BLaER1 treated with 17β-estradiol and CSF1 and Interleukin-3, amounts not matched to agents 10 nM and 100 nM (cell line): ENCODE data around the gene C1orf210.

ENCODE experiments used
- H3K27ac ChIP-seq, 11 experiments: shearing (Covaris generic); formaldehyde crosslinking; 2 replicates each; pipeline ENCODE4 v1.8.1; 2022
- H3K27me3 ChIP-seq, 11 experiments: shearing (Covaris generic); formaldehyde crosslinking; 2 replicates each; pipeline ENCODE4 v1.8.1; 2022
- H3K36me3 ChIP-seq, 11 experiments: shearing (Covaris generic); formaldehyde crosslinking; 2 replicates each; pipeline ENCODE4 v1.8.1; 2022
- H3K4me1 ChIP-seq, 10 experiments: shearing (Covaris generic); formaldehyde crosslinking; 2 replicates each; pipeline ENCODE4 v1.8.1; 2022
- H3K4me2 ChIP-seq, 11 experiments: shearing (Covaris generic); formaldehyde crosslinking; 2 replicates each; pipeline ENCODE4 v1.8.1; 2022
- H3K4me3 ChIP-seq, 10 experiments: shearing (Covaris generic); formaldehyde crosslinking; 2 replicates each; pipeline ENCODE4 v1.8.1; 2022
- H3K9ac ChIP-seq, 11 experiments: shearing (Covaris generic); formaldehyde crosslinking; 2 replicates each; pipeline ENCODE4 v1.8.1; 2022
- H3K9me3 ChIP-seq, 11 experiments: shearing (Covaris generic); formaldehyde crosslinking; replicated peaks in 1 of 11; 2 replicates each; pipeline ENCODE4 v1.8.1; 2022
- H4K20me1 ChIP-seq, 11 experiments: shearing (Covaris generic); formaldehyde crosslinking; 2 replicates each; pipeline ENCODE4 v1.8.1; 2022
- Cebpa-rat ChIP-seq, 11 experiments: shearing (Covaris generic); IDR thresholded peaks; 2 replicates each; pipeline ENCODE4 v1.8.1; 2022

Gene C1orf210

DNA sequence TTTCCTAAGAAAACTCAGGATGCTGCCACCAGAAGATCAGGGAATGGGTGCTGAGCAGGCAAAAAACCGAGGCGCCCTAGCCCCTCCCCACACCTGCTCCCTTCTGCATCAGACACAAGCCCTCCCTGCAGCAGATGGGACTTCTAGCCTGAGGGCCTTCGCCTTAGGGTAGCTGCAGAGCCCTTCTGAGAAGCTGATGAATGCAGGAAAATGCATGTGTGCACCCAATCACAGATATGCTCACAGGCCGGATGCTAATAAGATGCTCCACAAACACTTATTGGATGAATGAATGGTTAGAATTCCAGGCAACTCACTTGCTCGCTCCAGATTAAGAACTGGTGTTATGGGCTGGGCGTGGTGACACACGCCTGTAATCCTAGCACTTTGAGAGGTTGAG lies 6.8 kb upstream of the C1orf210 start:
- Histone ChIP-seq H3K36me3 (no peaks in the 10 kb centered on the region), H3K27me3 (no peaks in the 10 kb centered on the region), H3K4me1 (peaks cover 8 to 41% (median 22%) of the 10 kb centered on the region in 10 experiments; a peak in 19 of 20 replicates), H3K4me2 (peak overlapping the region in 5 of 11 experiments; percentile 4 to 32 (median 13); a peak in 4 of 22 replicates), H3K27ac (no peak overlapping the region), H3K9me3 (no peaks in the 10 kb centered on the region), H4K20me1 (no peaks in the 10 kb centered on the region), H3K4me3 (no peak overlapping the region), H3K9ac (no peak overlapping the region)
- no peak for TF ChIP-seq Cebpa-rat (IDR thresholded peaks at IDR 0.05)

GRCh38 chr1:43288785-43289706 lies 3.7 kb upstream of the C1orf210 start:
- no peaks in the 10 kb centered on the region for H3K27me3 ChIP-seq
- H3K9ac ChIP-seq, result no peak overlapping the region
- H3K4me2 ChIP-seq, result no peak overlapping the region
- no peaks in the 10 kb centered on the region for H4K20me1 ChIP-seq
- no peak for TF ChIP-seq Cebpa-rat (IDR thresholded peaks at IDR 0.05)
- H3K27ac ChIP-seq, result no peak overlapping the region
- H3K9me3 ChIP-seq, result no peaks in the 10 kb centered on the region
- no peak overlapping the region for H3K4me3 ChIP-seq
- peaks cover 8 to 23% (median 17%) of the 10 kb centered on the region in 10 experiments; a peak in 19 of 20 replicates for H3K4me1 ChIP-seq
- H3K36me3 ChIP-seq, result no peaks in the 10 kb centered on the region

- H3K4me3 ChIP-seq, result no peak overlapping the region
- no peak overlapping the region for H3K9ac ChIP-seq
- H3K4me2 ChIP-seq, result no peak overlapping the region
- no peaks in the 10 kb centered on the region for H3K36me3 ChIP-seq
- H3K4me1 ChIP-seq, result peaks cover 8 to 23% (median 13%) of the 10 kb centered on the region in 10 experiments; a peak in 18 of 20 replicates
- H3K27ac ChIP-seq, result no peak overlapping the region
- TF ChIP-seq Cebpa-rat (IDR thresholded peaks at IDR 0.05), result no peak
- H3K9me3 ChIP-seq, result no peaks in the 10 kb centered on the region
- H3K27me3 ChIP-seq, result no peaks in the 10 kb centered on the region
- no peaks in the 10 kb centered on the region for H4K20me1 ChIP-seq
These were observed 2.8 kb upstream of the C1orf210 start for GRCh38 chr1:43288058-43288784.

GRCh38 chr1:43286533-43286932 lies 1.2 kb upstream of the C1orf210 start:
- H3K27me3 ChIP-seq, result no peaks in the 10 kb centered on the region
- TF ChIP-seq Cebpa-rat (IDR thresholded peaks at IDR 0.05), result peak in 2 of 11 experiments; percentile 5 to 55; a peak in 2 of 22 replicates

GRCh38 chr1:43286115-43286514 lies 734 bp upstream of the C1orf210 start:
- no peaks in the 10 kb centered on the region for H4K20me1 ChIP-seq
- no peak for TF ChIP-seq Cebpa-rat (IDR thresholded peaks at IDR 0.05)
- H3K27me3 ChIP-seq, result no peaks in the 10 kb centered on the region
- H3K9ac ChIP-seq, result no peak overlapping the region
- H3K9me3 ChIP-seq, result no peaks in the 10 kb centered on the region
- H3K27ac ChIP-seq, result no peak overlapping the region
- H3K4me2 ChIP-seq, result 0 out of 22 replicates have a peak overlapping the region, but pooled peaks of 1 of the 11 experiments have one; percentile 12
- peaks cover 0 to 11% (median 6%) of the 10 kb centered on the region in 10 experiments; a peak in 10 of 20 replicates for H3K4me1 ChIP-seq
- no peaks in the 10 kb centered on the region for H3K36me3 ChIP-seq
- H3K4me3 ChIP-seq, result no peak overlapping the region

More at GRCh38 chr1:43286533-43286932, 1.2 kb upstream of the C1orf210 start:
- Histone ChIP-seq H3K27ac (no peak overlapping the region), H3K4me2 (0 out of 22 replicates have a peak overlapping the region, but pooled peaks of 2 of the 11 experiments have one; percentile 7 to 12), H3K9me3 (no peaks in the 10 kb centered on the region), H4K20me1 (no peaks in the 10 kb centered on the region), H3K4me1 (peaks cover 0 to 11% (median 6%) of the 10 kb centered on the region in 10 experiments; a peak in 10 of 20 replicates), H3K36me3 (no peaks in the 10 kb centered on the region), H3K4me3 (no peak overlapping the region), H3K9ac (no peak overlapping the region)

- Histone ChIP-seq H3K27ac (no peak overlapping the region), H3K9me3 (no peaks in the 10 kb centered on the region), H3K4me1 (peaks cover 0 to 11% (median 6%) of the 10 kb centered on the region in 10 experiments; a peak in 10 of 20 replicates), H3K4me2 (peak overlapping the region in 3 of 11 experiments; percentile 8 to 15 (median 10); a peak in 1 of 22 replicates), H3K9ac (no peak overlapping the region), H3K27me3 (no peaks in the 10 kb centered on the region), H3K4me3 (no peak overlapping the region), H3K36me3 (no peaks in the 10 kb centered on the region), H4K20me1 (no peaks in the 10 kb centered on the region)
- no peak for TF ChIP-seq Cebpa-rat (IDR thresholded peaks at IDR 0.05)
These were observed 753 bp downstream of the C1orf210 start for GRCh38 chr1:43284546-43285110.

DNA sequence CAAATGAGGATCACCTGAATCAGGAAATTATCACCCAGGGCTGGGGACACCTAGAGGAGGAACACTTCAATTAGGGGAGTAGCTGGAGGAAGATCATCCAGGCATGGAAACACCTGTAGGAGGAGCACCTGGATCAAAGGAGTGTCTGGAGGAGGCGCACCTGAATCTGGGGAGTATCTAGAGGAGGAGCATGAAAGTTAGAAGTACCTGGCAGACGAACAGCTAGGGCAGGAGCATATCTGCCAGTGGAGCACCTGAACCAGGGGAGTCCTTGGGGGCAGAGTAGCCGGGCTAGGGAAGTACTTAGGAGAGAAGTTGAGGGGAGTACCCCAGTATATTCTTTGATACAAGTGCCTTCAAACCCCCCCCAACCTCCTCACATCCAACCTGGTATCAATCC lies 1.3 kb downstream of the C1orf210 start:
- H3K27ac ChIP-seq, result no peak overlapping the region
- no peaks in the 10 kb centered on the region for H3K27me3 ChIP-seq
- H3K4me2 ChIP-seq, result no peak overlapping the region
- peaks cover 0 to 11% (median 6%) of the 10 kb centered on the region in 10 experiments; a peak in 10 of 20 replicates for H3K4me1 ChIP-seq
- H3K4me3 ChIP-seq, result no peak overlapping the region
- no peaks in the 10 kb centered on the region for H3K36me3 ChIP-seq
- H4K20me1 ChIP-seq, result no peaks in the 10 kb centered on the region
- no peak overlapping the region for H3K9ac ChIP-seq
- no peak for TF ChIP-seq Cebpa-rat (IDR thresholded peaks at IDR 0.05)
- H3K9me3 ChIP-seq, result no peaks in the 10 kb centered on the region

- Histone ChIP-seq H3K9ac (no peak overlapping the region), H3K27ac (no peak overlapping the region), H3K9me3 (no peaks in the 10 kb centered on the region), H3K36me3 (no peaks in the 10 kb centered on the region), H4K20me1 (no peaks in the 10 kb centered on the region), H3K4me1 (peaks cover 0 to 11% (median 6%) of the 10 kb centered on the region in 10 experiments; a peak in 10 of 20 replicates), H3K27me3 (no peaks in the 10 kb centered on the region), H3K4me2 (no peak overlapping the region), H3K4me3 (no peak overlapping the region)
- no peak for TF ChIP-seq Cebpa-rat (IDR thresholded peaks at IDR 0.05)
These were observed 2.9 kb downstream of the C1orf210 start for GRCh38 chr1:43282220-43283195.
